HepG2 (cell line): ENCODE results near the gene FBXO2. TPM values are rescaled to one million over a fixed set of nuclear protein-coding genes. Genes with fewer than 3 reads are reported as not detected.

Source experiments
- ATAC-seq: fragments of 200-7000 bp; cut with Tn5 transposase; 3 replicates; pipeline ENCODE4 v1.9.1; 2020; ENCODE audit warnings: mild to moderate bottlenecking, moderate library complexity
- BruUV-seq: library from RNA; stranded (reverse); fragments of 400-500 nt; replicated peaks from 2 replicates; lab custom pipeline; 2021; lab: Mats Ljungman, UMichigan
- CTCF ChIA-PET: fragments of 300-600 bp; formaldehyde crosslinking; extraction: SDS; loops from one replicate; lab custom pipeline; 2021; ENCODE audit warnings: low total read pairs, inconsistent platforms, low intra/inter-chr PET ratio; lab: Yijun Ruan, JAX
- POLR2A ChIA-PET: fragments of 350-600 bp; sonication (Branson Sonifier 250); formaldehyde crosslinking; loops from one replicate; lab custom pipeline; 2020; ENCODE audit warnings: antibody characterized with exemption, inconsistent platforms; lab: Yijun Ruan, JAX
- DNase-seq: peaks from one replicate; pipeline ENCODE4 v3.0.0-alpha.2; 2015; ENCODE audit warnings: low spot score
- FAIRE-seq: peaks from 3 replicates; lab custom pipeline; 2011; peaks lifted over from hg19 to GRCh38; lab: Jason Lieb, UNC
- H2AFZ ChIP-seq: one replicate; pipeline ENCODE4 v1.6.1; 2011; ENCODE audit warnings: low read length, inconsistent platforms
- H3K27ac ChIP-seq: fragments of 300-600 bp; 3 replicates; pipeline ENCODE4 v1.8.0; 2011; ENCODE audit warnings: mixed run types, mild to moderate bottlenecking, mixed read lengths, low read length, inconsistent platforms; ENCODE audit not compliant: insufficient read depth; ENCODE audit errors: extremely low read length
- H3K27me3 ChIP-seq, 2 experiments: fragments of 200-600 bp in 1 of 2; 2 replicates in 1 of 2; 3 replicates in 1 of 2; pipeline versions ENCODE4 v1.6.0 to v1.8.0; 2011; ENCODE audit warnings: low read length in 2 of 2, mild to moderate bottlenecking in 2 of 2, moderate library complexity in 2 of 2, inconsistent platforms in 1 of 2; ENCODE audit not compliant: insufficient read depth in 2 of 2, control insufficient read depth in 1 of 2
- H3K36me3 ChIP-seq, 2 experiments: fragments of 200-600 bp in 1 of 2; replicated peaks in 1 of 2; 2 replicates in 1 of 2; 3 replicates in 1 of 2; pipeline versions ENCODE4 v1.5.1 to v1.8.0; 2011; ENCODE audit warnings: low read length in 2 of 2, inconsistent platforms in 1 of 2; ENCODE audit not compliant: insufficient read depth in 2 of 2, control insufficient read depth in 1 of 2
- H3K4me1 ChIP-seq: 2 replicates; pipeline ENCODE4 v1.5.1; 2012; ENCODE audit warnings: low read length, inconsistent platforms; ENCODE audit not compliant: insufficient read depth
- H3K4me2 ChIP-seq: 2 replicates; pipeline ENCODE4 v1.6.0; 2011; ENCODE audit warnings: low read depth, low read length, inconsistent platforms
- H3K4me3 ChIP-seq, 3 experiments: fragments of 200-600 bp in 1 of 3; sonication (generic), shearing (Covaris generic) in 1 of 3; replicated peaks in 1 of 3; 2 replicates each; pipeline ENCODE4 v1.5.1; 2011 to 2016; ENCODE audit warnings: low read length in 3 of 3, inconsistent platforms in 2 of 3, low read depth in 2 of 3, mild to moderate bottlenecking in 2 of 3, control low read depth in 1 of 3, mixed read lengths in 1 of 3; ENCODE audit not compliant: insufficient read depth in 1 of 3
- H3K79me2 ChIP-seq: one replicate; pipeline ENCODE4 v1.6.1; 2011; ENCODE audit warnings: low read length, inconsistent platforms; ENCODE audit not compliant: insufficient read depth
- H3K9ac ChIP-seq: 2 replicates; pipeline ENCODE4 v1.6.0; 2011; ENCODE audit warnings: mild to moderate bottlenecking, low read depth, low read length, inconsistent platforms; ENCODE audit not compliant: insufficient read depth
- H3K9me3 ChIP-seq: 2 replicates; pipeline ENCODE4 v1.5.1; 2012; ENCODE audit warnings: mild to moderate bottlenecking, low read length
- H4K20me1 ChIP-seq: 2 replicates; pipeline ENCODE4 v1.6.0; 2011; ENCODE audit warnings: inconsistent platforms, mild to moderate bottlenecking, low read length, moderate library complexity; ENCODE audit not compliant: insufficient read depth
- POGZ ChIP-seq: sonication (generic); formaldehyde crosslinking; IDR thresholded peaks from 2 replicates; pipeline ENCODE4 v1.4.0; 2020; ENCODE audit warnings: mild to moderate bottlenecking, missing genetic modification reagents
- RXRA ChIP-seq: sonication (generic); formaldehyde crosslinking; IDR thresholded peaks from 2 replicates; pipeline ENCODE4 v1.5.1; 2020; ENCODE audit warnings: missing genetic modification reagents
- SKI ChIP-seq: fragments of 450-650 bp; IDR thresholded peaks from one replicate; pipeline ENCODE4 v1.6.1; 2018; ENCODE audit warnings: mild to moderate bottlenecking; ENCODE audit not compliant: partially characterized antibody
- STAG1 ChIP-seq: sonication (generic); formaldehyde crosslinking; IDR thresholded peaks from 2 replicates; pipeline ENCODE4 v1.4.0; 2020; ENCODE audit warnings: missing genetic modification reagents
- ZFP62 ChIP-seq: sonication (generic); formaldehyde crosslinking; IDR thresholded peaks from 2 replicates; pipeline ENCODE4 v1.4.0; 2020; ENCODE audit warnings: missing genetic modification reagents
- WGBS: methylation state at CpG from one replicate; pipeline ENCODE4 v1.1.6; 2017; ENCODE audit warnings: low lambda C conversion rate; 5-methylcytosine and 5-hydroxymethylcytosine counted together
- in situ Hi-C: cut with HindIII; loops from 2 replicates; pipeline ENCODE4 v1.10.0; 2017; ENCODE audit warnings: low pct_unique_long_range_greater_than_20kb; ENCODE audit not compliant: extremely low pct_ligation_motif_present
- intact Hi-C: fragments of 100-400 bp; cut with micrococcal nuclease; formaldehyde crosslinking; loops from one replicate; pipeline ENCODE4 v1.10.0; 2022; ENCODE audit not compliant: unreplicated experiment
- polyA plus RNA-seq, 8 experiments: library from polyadenylated mRNA; depleted of rRNA in 3 of 8; stranded (reverse) in 7 of 8; unstranded in 1 of 8; fragments of >200 nt; fragmentation: Illumina TruSeq in 4 of 8; extraction: Trizol in 4 of 8; gene quantifications; 2 replicates each; pipeline versions ENCODE4 v1.2.1 to v1.2.3, GENCODE V29; 2011 to 2016; ENCODE audit warnings: low read depth in 4 of 8, missing spikeins in 1 of 8, mixed read lengths in 1 of 8; ENCODE audit not compliant: insufficient read depth in 1 of 8
- total RNA-seq, 5 experiments: library from RNA; depleted of rRNA; stranded (reverse); fragments of >200 nt; fragmentation: Illumina TruSeq; extraction: Trizol; gene quantifications; 2 replicates each; pipeline ENCODE4 v1.2.3, GENCODE V29; 2016; ENCODE audit warnings: low read depth in 1 of 5
- TF ChIP-seq, protein P1 (sequence below), 2 experiments: sonication (generic) in 1 of 2; formaldehyde crosslinking in 1 of 2; IDR thresholded peaks; 2 replicates each; pipeline versions ENCODE4 v1.4.0 to v1.6.1; 2018 to 2020; ENCODE audit warnings: missing genetic modification reagents in 2 of 2, borderline replicate concordance in 1 of 2, low read depth in 1 of 2, mild to moderate bottlenecking in 1 of 2, missing biosample characterization in 1 of 2
- TF ChIP-seq, protein P2 (sequence below), 2 experiments: fragments of 450-650 bp in 1 of 2; sonication (generic) in 1 of 2; formaldehyde crosslinking in 1 of 2; IDR thresholded peaks; 2 replicates each; pipeline versions ENCODE4 v1.6.1 to v1.8.0; 2016 to 2022; ENCODE audit warnings: antibody characterized with exemption in 1 of 2, mild to moderate bottlenecking in 1 of 2, missing genetic modification reagents in 1 of 2

The FBXO2 gene
- total and polyA plus RNA-seq, 2 of the 13 experiments (the other 11 are each of a cell fraction or from before 2014, with no cell fraction given): 79.3 to 112 TPM

DNA sequence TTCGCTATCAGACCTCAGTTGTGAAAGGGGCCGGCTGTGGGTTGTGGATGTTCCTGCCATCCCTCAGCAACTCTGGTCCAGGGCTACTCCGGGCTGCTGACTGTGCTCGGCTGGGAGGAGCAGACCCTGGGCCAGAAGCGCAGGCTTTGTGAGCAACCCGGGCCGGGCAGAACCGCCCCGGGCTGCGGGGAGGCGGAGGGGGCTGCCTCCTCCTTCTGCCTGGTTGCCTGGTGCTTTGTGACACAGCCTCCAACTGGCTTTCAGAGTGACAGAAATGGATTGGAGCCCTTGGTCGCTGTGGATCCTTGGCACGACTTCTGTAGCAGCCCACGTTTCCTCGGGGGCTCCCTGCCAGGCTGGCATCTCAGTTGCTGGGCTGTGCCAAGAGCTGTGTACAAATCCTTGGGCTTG lies 47.3 kb upstream of the FBXO2 start:
- in situ Hi-C loops: no loop called here
- Histone ChIP-seq H3K4me2 (no peak overlapping the region), H4K20me1 (no peaks in the 10 kb centered on the region), H3K79me2 (no peaks in the 10 kb centered on the region), H3K36me3 (no peaks in the 10 kb centered on the region), H3K4me1 (no peaks in the 10 kb centered on the region), H3K27me3 (peaks cover 18 to 75% of the 10 kb centered on the region in 2 experiments), H3K4me3 (no peak overlapping the region), H3K9me3 (no peaks in the 10 kb centered on the region), H3K27ac (no peak overlapping the region), H2AFZ (no peak overlapping the region), H3K9ac (no peak overlapping the region)
- BruUV-seq: no TSS peak
- DNase-seq (no peak), ATAC-seq (no peak), FAIRE-seq (no peak)
- TF ChIP-seq STAG1: no peak
- no peak for TF ChIP-seq POGZ
- TF ChIP-seq, protein P1, sequence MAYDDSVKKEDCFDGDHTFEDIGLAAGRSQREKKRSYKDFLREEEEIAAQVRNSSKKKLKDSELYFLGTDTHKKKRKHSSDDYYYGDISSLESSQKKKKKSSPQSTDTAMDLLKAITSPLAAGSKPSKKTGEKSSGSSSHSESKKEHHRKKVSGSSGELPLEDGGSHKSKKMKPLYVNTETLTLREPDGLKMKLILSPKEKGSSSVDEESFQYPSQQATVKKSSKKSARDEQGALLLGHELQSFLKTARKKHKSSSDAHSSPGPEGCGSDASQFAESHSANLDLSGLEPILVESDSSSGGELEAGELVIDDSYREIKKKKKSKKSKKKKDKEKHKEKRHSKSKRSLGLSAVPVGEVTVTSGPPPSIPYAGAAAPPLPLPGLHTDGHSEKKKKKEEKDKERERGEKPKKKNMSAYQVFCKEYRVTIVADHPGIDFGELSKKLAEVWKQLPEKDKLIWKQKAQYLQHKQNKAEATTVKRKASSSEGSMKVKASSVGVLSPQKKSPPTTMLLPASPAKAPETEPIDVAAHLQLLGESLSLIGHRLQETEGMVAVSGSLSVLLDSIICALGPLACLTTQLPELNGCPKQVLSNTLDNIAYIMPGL (CRISPR knock-in tag; IDR thresholded peaks at IDR 0.05; ENCODE audit: borderline replicate concordance in 1 of 2, low read depth in 1 of 2): no peak
- no peak for TF ChIP-seq RXRA (CRISPR knock-in tag)
- TF ChIP-seq SKI: no peak
- no peak for TF ChIP-seq ZFP62 (CRISPR knock-in tag)
- TF ChIP-seq, protein P2, sequence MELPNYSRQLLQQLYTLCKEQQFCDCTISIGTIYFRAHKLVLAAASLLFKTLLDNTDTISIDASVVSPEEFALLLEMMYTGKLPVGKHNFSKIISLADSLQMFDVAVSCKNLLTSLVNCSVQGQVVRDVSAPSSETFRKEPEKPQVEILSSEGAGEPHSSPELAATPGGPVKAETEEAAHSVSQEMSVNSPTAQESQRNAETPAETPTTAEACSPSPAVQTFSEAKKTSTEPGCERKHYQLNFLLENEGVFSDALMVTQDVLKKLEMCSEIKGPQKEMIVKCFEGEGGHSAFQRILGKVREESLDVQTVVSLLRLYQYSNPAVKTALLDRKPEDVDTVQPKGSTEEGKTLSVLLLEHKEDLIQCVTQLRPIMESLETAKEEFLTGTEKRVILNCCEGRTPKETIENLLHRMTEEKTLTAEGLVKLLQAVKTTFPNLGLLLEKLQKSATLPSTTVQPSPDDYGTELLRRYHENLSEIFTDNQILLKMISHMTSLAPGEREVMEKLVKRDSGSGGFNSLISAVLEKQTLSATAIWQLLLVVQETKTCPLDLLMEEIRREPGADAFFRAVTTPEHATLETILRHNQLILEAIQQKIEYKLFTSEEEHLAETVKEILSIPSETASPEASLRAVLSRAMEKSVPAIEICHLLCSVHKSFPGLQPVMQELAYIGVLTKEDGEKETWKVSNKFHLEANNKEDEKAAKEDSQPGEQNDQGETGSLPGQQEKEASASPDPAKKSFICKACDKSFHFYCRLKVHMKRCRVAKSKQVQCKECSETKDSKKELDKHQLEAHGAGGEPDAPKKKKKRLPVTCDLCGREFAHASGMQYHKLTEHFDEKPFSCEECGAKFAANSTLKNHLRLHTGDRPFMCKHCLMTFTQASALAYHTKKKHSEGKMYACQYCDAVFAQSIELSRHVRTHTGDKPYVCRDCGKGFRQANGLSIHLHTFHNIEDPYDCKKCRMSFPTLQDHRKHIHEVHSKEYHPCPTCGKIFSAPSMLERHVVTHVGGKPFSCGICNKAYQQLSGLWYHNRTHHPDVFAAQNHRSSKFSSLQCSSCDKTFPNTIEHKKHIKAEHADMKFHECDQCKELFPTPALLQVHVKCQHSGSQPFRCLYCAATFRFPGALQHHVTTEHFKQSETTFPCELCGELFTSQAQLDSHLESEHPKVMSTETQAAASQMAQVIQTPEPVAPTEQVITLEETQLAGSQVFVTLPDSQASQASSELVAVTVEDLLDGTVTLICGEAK (IDR thresholded peaks at IDR 0.05): no peak
- TF ChIP-seq, protein P2 (CRISPR knock-in tag; IDR thresholded peaks at IDR 0.05): no peak
- ChIA-PET POLR2A (no interaction called here), CTCF (no interaction called here)
- WGBS: 52% methylated on average over 5 of the region's 15 CpGs
- intact Hi-C loops: no loop called here
